HEK293 (cell line): ENCODE results near the gene ZBTB43.
A peak's percentile ranks its signal among the peaks of the same experiment; 100 is the strongest.

Source experiments
- CTCF ChIA-PET: fragments of 350-600 bp; formaldehyde crosslinking; extraction: SDS; loops from one replicate; lab custom pipeline; 2021; ENCODE audit warnings: antibody characterized with exemption; lab: Yijun Ruan, JAX
- POLR2A ChIA-PET: fragments of 300-600 bp; formaldehyde crosslinking; extraction: SDS; loops from one replicate; lab custom pipeline; 2020; ENCODE audit warnings: antibody characterized with exemption, inconsistent platforms; lab: Yijun Ruan, JAX
- H3K27ac ChIP-seq: fragments of 200-500 bp; sonication (Bioruptor generic); 2 replicates; pipeline ENCODE4 v1.5.1; 2014; ENCODE audit warnings: low read depth, low read length, control low read depth, inconsistent platforms; ENCODE audit errors: extremely low read depth
- H3K36me3 ChIP-seq, 2 experiments: fragments of 200-500 bp in 1 of 2; sonication (Bioruptor generic) in 1 of 2; 1 replicate in 1 of 2; 2 replicates in 1 of 2; pipeline ENCODE4 v1.5.1; 2014 to 2017; ENCODE audit warnings: inconsistent platforms in 2 of 2, low read length in 2 of 2; ENCODE audit not compliant: control insufficient read depth in 2 of 2, insufficient read depth in 1 of 2
- H3K4me1 ChIP-seq: fragments of 200-500 bp; sonication (Bioruptor generic); 2 replicates; pipeline ENCODE4 v1.5.1; 2014; ENCODE audit warnings: mild to moderate bottlenecking, low read length, inconsistent platforms; ENCODE audit not compliant: control insufficient read depth, insufficient read depth
- H3K4me3 ChIP-seq: 2 replicates; pipeline ENCODE4 v1.5.1; 2011; ENCODE audit warnings: low read depth, mild to moderate bottlenecking, control low read depth, low read length, moderate library complexity
- H3K9me3 ChIP-seq: fragments of 200-500 bp; sonication (Bioruptor generic); 2 replicates; pipeline ENCODE4 v1.5.1; 2014; ENCODE audit warnings: low read depth, low read length, inconsistent platforms; ENCODE audit not compliant: control insufficient read depth, insufficient read depth
- GLIS2 ChIP-seq: fragments of 450-650 bp; formaldehyde crosslinking; IDR thresholded peaks from 2 replicates; pipeline ENCODE4 v1.5.1; 2016; ENCODE audit warnings: missing biosample characterization, missing genetic modification characterization
- TCF7L2 ChIP-seq: IDR thresholded peaks from 2 replicates; pipeline ENCODE4 v1.6.1; 2011; ENCODE audit warnings: low read depth, mild to moderate bottlenecking, inconsistent platforms, low read length, moderate library complexity, borderline replicate concordance
- ZBTB21 ChIP-seq: fragments of 450-650 bp; formaldehyde crosslinking; IDR thresholded peaks from 2 replicates; pipeline ENCODE4 v1.5.1; 2017; ENCODE audit warnings: missing biosample characterization, missing genetic modification characterization
- ZFHX2 ChIP-seq: fragments of 450-650 bp; formaldehyde crosslinking; conservative IDR thresholded peaks from 2 replicates; pipeline ENCODE4 v1.5.1; 2016; ENCODE audit warnings: missing biosample characterization, missing genetic modification characterization
- ZFP3 ChIP-seq: fragments of 450-650 bp; formaldehyde crosslinking; IDR thresholded peaks from 2 replicates; pipeline ENCODE4 v1.5.1; 2016; ENCODE audit warnings: low read depth, missing biosample characterization, missing genetic modification characterization
- ZNF221 ChIP-seq: fragments of 450-650 bp; formaldehyde crosslinking; IDR thresholded peaks from 2 replicates; pipeline ENCODE4 v1.5.1; 2017; ENCODE audit warnings: missing biosample characterization, missing genetic modification characterization, borderline replicate concordance
- ZNF266 ChIP-seq: fragments of 450-650 bp; formaldehyde crosslinking; IDR thresholded peaks from 2 replicates; pipeline ENCODE4 v1.5.1; 2016; ENCODE audit warnings: missing biosample characterization, missing genetic modification characterization, low read depth
- ZNF335 ChIP-seq: fragments of 450-650 bp; formaldehyde crosslinking; conservative IDR thresholded peaks from 2 replicates; pipeline ENCODE4 v1.5.1; 2016; ENCODE audit warnings: missing biosample characterization, missing genetic modification characterization
- ZNF391 ChIP-seq: fragments of 450-650 bp; formaldehyde crosslinking; IDR thresholded peaks from 2 replicates; pipeline ENCODE4 v1.5.1; 2016; ENCODE audit warnings: low read depth, missing biosample characterization, missing genetic modification characterization, borderline replicate concordance
- ZNF449 ChIP-seq: fragments of 450-650 bp; formaldehyde crosslinking; IDR thresholded peaks from 2 replicates; pipeline ENCODE4 v1.5.1; 2017; ENCODE audit warnings: missing biosample characterization, mild to moderate bottlenecking, missing genetic modification characterization, moderate library complexity
- ZNF501 ChIP-seq: fragments of 450-650 bp; formaldehyde crosslinking; IDR thresholded peaks from 2 replicates; pipeline ENCODE4 v1.5.1; 2016; ENCODE audit warnings: missing biosample characterization, missing genetic modification characterization
- ZNF521 ChIP-seq: fragments of 450-650 bp; formaldehyde crosslinking; IDR thresholded peaks from 2 replicates; pipeline ENCODE4 v1.5.1; 2017; ENCODE audit warnings: missing biosample characterization, mild to moderate bottlenecking, missing genetic modification characterization
- ZNF639 ChIP-seq: fragments of 450-650 bp; formaldehyde crosslinking; IDR thresholded peaks from 2 replicates; pipeline ENCODE4 v1.5.1; 2016; ENCODE audit warnings: missing biosample characterization, missing genetic modification characterization
- ZNF830 ChIP-seq: fragments of 450-650 bp; IDR thresholded peaks from 2 replicates; pipeline ENCODE4 v1.5.0; 2018; ENCODE audit warnings: missing biosample characterization, missing genetic modification characterization, low read depth, mild to moderate bottlenecking, moderate library complexity
- TF ChIP-seq, protein P1 (sequence below): fragments of 450-650 bp; formaldehyde crosslinking; IDR thresholded peaks from 2 replicates; pipeline ENCODE4 v1.5.1; 2016; ENCODE audit warnings: missing biosample characterization, missing genetic modification characterization
- TF ChIP-seq, protein P2 (sequence below): fragments of 450-650 bp; formaldehyde crosslinking; IDR thresholded peaks from 2 replicates; pipeline ENCODE4 v1.5.1; 2016; ENCODE audit warnings: missing biosample characterization, missing genetic modification characterization
- TF ChIP-seq, protein P3 (sequence below): fragments of 450-650 bp; formaldehyde crosslinking; IDR thresholded peaks from 2 replicates; pipeline ENCODE4 v1.5.1; 2016; ENCODE audit warnings: missing biosample characterization, missing genetic modification characterization, low read depth

ZBTB43 gene

GRCh38 chr9:126793686-126794417 lies 11.0 kb upstream of the ZBTB43 start:
- H3K4me1 ChIP-seq: no peaks in the 10 kb centered on the region; the same call in 1 of the 2 replicates
- CTCF ChIA-PET: interaction anchor here (0.7 to 1.3 kb wide), 2 partner anchors 15 to 56 kb away, joined by 3 to 4 read pairs; no protein-coding TSS in a partner anchor
- H3K4me3 ChIP-seq: no peak overlapping the region
- no peaks in the 10 kb centered on the region for H3K36me3 ChIP-seq
- H3K9me3 ChIP-seq: no peaks in the 10 kb centered on the region
- POLR2A ChIA-PET: no interaction called here
- TF ChIP-seq ZNF221 (tag by site-specific recombination) (no peak), ZFHX2 (tag by site-specific recombination) (0 out of 2 replicates have a peak, but pooled peaks have one; percentile 18)
- TF ChIP-seq, all 188 proteins: peak for 1
- H3K27ac ChIP-seq: no peak overlapping the region

DNA sequence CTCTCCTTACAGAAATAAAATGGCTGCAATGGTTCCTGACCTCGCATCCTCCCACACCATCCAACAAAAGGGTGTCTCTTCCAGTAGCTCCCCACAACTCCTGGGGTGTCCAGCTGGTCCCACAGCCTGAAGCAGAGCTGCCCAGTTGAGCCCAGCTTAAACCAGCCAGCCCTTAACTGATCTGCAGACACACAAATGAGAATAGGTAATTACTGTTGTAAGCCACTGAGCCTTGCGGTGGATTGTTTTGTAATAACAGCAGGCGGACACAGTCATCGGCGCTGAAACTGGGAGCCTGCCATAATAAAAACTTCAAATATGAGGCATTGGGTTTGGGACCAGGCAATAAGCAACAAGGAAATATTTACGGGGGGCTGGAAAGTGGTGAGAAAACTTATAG lies 10.4 kb upstream of the ZBTB43 start:
- Histone ChIP-seq H3K4me1 (no peaks in the 10 kb centered on the region; the same call in 1 of the 2 replicates), H3K36me3 (no peaks in the 10 kb centered on the region), H3K9me3 (no peaks in the 10 kb centered on the region), H3K4me3 (no peak overlapping the region), H3K27ac (no peak overlapping the region)
- TF ChIP-seq ZFHX2 (tag by site-specific recombination) (0 out of 2 replicates have a peak, but pooled peaks have one; percentile 2), TCF7L2 (no peak)
- ChIA-PET POLR2A (no interaction called here), CTCF (no interaction called here)

GRCh38 chr9:126796758-126797157 lies 8.1 kb upstream of the ZBTB43 start:
- H3K4me3 ChIP-seq: no peak overlapping the region
- no peaks in the 10 kb centered on the region for H3K36me3 ChIP-seq
- TF ChIP-seq GLIS2: no peak
- no peak for TF ChIP-seq ZFP3 (tag by site-specific recombination)
- no peak for TF ChIP-seq ZBTB21 (tag by site-specific recombination)
- TF ChIP-seq ZNF266 (tag by site-specific recombination): no peak
- no peak for TF ChIP-seq ZNF639 (tag by site-specific recombination)
- no peak for TF ChIP-seq ZNF830
- TF ChIP-seq, protein P1, sequence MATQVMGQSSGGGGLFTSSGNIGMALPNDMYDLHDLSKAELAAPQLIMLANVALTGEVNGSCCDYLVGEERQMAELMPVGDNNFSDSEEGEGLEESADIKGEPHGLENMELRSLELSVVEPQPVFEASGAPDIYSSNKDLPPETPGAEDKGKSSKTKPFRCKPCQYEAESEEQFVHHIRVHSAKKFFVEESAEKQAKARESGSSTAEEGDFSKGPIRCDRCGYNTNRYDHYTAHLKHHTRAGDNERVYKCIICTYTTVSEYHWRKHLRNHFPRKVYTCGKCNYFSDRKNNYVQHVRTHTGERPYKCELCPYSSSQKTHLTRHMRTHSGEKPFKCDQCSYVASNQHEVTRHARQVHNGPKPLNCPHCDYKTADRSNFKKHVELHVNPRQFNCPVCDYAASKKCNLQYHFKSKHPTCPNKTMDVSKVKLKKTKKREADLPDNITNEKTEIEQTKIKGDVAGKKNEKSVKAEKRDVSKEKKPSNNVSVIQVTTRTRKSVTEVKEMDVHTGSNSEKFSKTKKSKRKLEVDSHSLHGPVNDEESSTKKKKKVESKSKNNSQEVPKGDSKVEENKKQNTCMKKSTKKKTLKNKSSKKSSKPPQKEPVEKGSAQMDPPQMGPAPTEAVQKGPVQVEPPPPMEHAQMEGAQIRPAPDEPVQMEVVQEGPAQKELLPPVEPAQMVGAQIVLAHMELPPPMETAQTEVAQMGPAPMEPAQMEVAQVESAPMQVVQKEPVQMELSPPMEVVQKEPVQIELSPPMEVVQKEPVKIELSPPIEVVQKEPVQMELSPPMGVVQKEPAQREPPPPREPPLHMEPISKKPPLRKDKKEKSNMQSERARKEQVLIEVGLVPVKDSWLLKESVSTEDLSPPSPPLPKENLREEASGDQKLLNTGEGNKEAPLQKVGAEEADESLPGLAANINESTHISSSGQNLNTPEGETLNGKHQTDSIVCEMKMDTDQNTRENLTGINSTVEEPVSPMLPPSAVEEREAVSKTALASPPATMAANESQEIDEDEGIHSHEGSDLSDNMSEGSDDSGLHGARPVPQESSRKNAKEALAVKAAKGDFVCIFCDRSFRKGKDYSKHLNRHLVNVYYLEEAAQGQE (tag by site-specific recombination): no peak
- TF ChIP-seq, protein P2, sequence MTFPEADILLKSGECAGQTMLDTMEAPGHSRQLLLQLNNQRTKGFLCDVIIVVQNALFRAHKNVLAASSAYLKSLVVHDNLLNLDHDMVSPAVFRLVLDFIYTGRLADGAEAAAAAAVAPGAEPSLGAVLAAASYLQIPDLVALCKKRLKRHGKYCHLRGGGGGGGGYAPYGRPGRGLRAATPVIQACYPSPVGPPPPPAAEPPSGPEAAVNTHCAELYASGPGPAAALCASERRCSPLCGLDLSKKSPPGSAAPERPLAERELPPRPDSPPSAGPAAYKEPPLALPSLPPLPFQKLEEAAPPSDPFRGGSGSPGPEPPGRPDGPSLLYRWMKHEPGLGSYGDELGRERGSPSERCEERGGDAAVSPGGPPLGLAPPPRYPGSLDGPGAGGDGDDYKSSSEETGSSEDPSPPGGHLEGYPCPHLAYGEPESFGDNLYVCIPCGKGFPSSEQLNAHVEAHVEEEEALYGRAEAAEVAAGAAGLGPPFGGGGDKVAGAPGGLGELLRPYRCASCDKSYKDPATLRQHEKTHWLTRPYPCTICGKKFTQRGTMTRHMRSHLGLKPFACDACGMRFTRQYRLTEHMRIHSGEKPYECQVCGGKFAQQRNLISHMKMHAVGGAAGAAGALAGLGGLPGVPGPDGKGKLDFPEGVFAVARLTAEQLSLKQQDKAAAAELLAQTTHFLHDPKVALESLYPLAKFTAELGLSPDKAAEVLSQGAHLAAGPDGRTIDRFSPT (tag by site-specific recombination): no peak
- TF ChIP-seq ZNF501 (tag by site-specific recombination): no peak
- TF ChIP-seq, protein P3, sequence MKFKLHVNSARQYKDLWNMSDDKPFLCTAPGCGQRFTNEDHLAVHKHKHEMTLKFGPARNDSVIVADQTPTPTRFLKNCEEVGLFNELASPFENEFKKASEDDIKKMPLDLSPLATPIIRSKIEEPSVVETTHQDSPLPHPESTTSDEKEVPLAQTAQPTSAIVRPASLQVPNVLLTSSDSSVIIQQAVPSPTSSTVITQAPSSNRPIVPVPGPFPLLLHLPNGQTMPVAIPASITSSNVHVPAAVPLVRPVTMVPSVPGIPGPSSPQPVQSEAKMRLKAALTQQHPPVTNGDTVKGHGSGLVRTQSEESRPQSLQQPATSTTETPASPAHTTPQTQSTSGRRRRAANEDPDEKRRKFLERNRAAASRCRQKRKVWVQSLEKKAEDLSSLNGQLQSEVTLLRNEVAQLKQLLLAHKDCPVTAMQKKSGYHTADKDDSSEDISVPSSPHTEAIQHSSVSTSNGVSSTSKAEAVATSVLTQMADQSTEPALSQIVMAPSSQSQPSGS (tag by site-specific recombination): no peak
- TF ChIP-seq ZNF391 (tag by site-specific recombination): no peak
- no peak for TF ChIP-seq ZNF449
- no peak for TF ChIP-seq ZNF335 (tag by site-specific recombination)
- no peak for TF ChIP-seq ZNF521 (tag by site-specific recombination)
- ChIA-PET CTCF (interaction anchor here (0.9 kb wide), 1 partner anchor 15 kb away, joined by 4 read pairs; no protein-coding TSS in a partner anchor), POLR2A (interaction anchor here (0.6 kb wide), 1 partner anchor 14 kb away, joined by 3 read pairs; no protein-coding TSS in a partner anchor)
- H3K9me3 ChIP-seq: no peaks in the 10 kb centered on the region
- no peak overlapping the region for H3K27ac ChIP-seq
- H3K4me1 ChIP-seq: no peaks in the 10 kb centered on the region; the same call in 1 of the 2 replicates
